Liver (tissue), 9 donors: ENCODE data around the gene CDHR4. TPM values are rescaled to one million over a fixed set of nuclear protein-coding genes. Genes with fewer than 3 reads are reported as not detected.

Experiments used
- DNase-seq: peaks from one replicate; pipeline ENCODE4 v3.0.0-alpha.2; 2017; ENCODE audit warnings: low spot score
- H3K27ac ChIP-seq, 2 donors: one replicate each; pipeline ENCODE4 v1.7.0; 2013; ENCODE audit warnings: inconsistent platforms in 2 of 2, low read length in 2 of 2, control low read depth in 1 of 2, low read depth in 1 of 2, mild to moderate bottlenecking in 1 of 2
- H3K27me3 ChIP-seq, 4 donors: one replicate each; pipeline versions ENCODE4 v1.6.1 to v1.7.0; 2013; ENCODE audit warnings: low read length in 3 of 4, inconsistent platforms in 1 of 4, mild to moderate bottlenecking in 1 of 4, moderate library complexity in 1 of 4; ENCODE audit not compliant: control insufficient read depth in 4 of 4, insufficient read depth in 4 of 4
- H3K36me3 ChIP-seq, 4 donors: one replicate each; pipeline versions ENCODE4 v1.6.1 to v1.7.0; 2013; ENCODE audit warnings: low read length in 3 of 4, mild to moderate bottlenecking in 3 of 4, low read depth in 1 of 4, moderate library complexity in 1 of 4; ENCODE audit not compliant: control insufficient read depth in 4 of 4, insufficient read depth in 3 of 4
- H3K4me1 ChIP-seq, 4 donors: one replicate each; pipeline versions ENCODE4 v1.6.1 to v1.7.0; 2013; ENCODE audit warnings: low read length in 3 of 4, mild to moderate bottlenecking in 3 of 4, moderate library complexity in 1 of 4; ENCODE audit not compliant: control insufficient read depth in 4 of 4, insufficient read depth in 4 of 4
- H3K4me3 ChIP-seq, 3 donors: one replicate each; pipeline versions ENCODE4 v1.6.1 to v1.7.0; 2013; ENCODE audit warnings: low read length in 3 of 3, control low read depth in 1 of 3, low read depth in 1 of 3, mild to moderate bottlenecking in 1 of 3
- H3K9ac ChIP-seq, 2 donors: one replicate each; pipeline ENCODE4 v1.7.0; 2013; ENCODE audit warnings: low read length in 2 of 2, mild to moderate bottlenecking in 2 of 2, moderate library complexity in 2 of 2, control low read depth in 1 of 2, low read depth in 1 of 2
- H3K9me3 ChIP-seq, 4 donors: one replicate each; pipeline versions ENCODE4 v1.6.1 to v1.7.0; 2013; ENCODE audit warnings: low read length in 3 of 4; ENCODE audit not compliant: control insufficient read depth in 4 of 4
- ATF3 ChIP-seq: IDR thresholded peaks from 2 replicates; pipeline ENCODE4 v1.6.1; 2016; ENCODE audit warnings: antibody characterized with exemption
- CTCF ChIP-seq: fragments of 150-350 bp; IDR thresholded peaks from 2 replicates; pipeline ENCODE4 v1.5.1; 2017; ENCODE audit warnings: improper control_type of control experiment, low read depth, low read length; ENCODE audit not compliant: missing input control
- EGR1 ChIP-seq, 2 donors: IDR thresholded peaks; 2 replicates each; pipeline ENCODE4 v1.6.1; 2016 to 2018; ENCODE audit warnings: antibody characterized with exemption in 2 of 2, low read depth in 2 of 2
- FOXA1 ChIP-seq: IDR thresholded peaks from 2 replicates; pipeline ENCODE4 v1.6.1; 2016; ENCODE audit warnings: antibody characterized with exemption
- FOXA2 ChIP-seq: IDR thresholded peaks from 2 replicates; pipeline ENCODE4 v1.6.1; 2016; ENCODE audit warnings: antibody characterized with exemption
- GABPA ChIP-seq, 2 donors: IDR thresholded peaks in 1 of 2; conservative IDR thresholded peaks in 1 of 2; 2 replicates each; pipeline ENCODE4 v1.6.1; 2016; ENCODE audit warnings: antibody characterized with exemption in 2 of 2, mild to moderate bottlenecking in 1 of 2, moderate library complexity in 1 of 2
- HNF4A ChIP-seq, 2 donors: conservative IDR thresholded peaks; 2 replicates each; pipeline ENCODE4 v1.6.1; 2016; ENCODE audit warnings: antibody characterized with exemption in 2 of 2, mild to moderate bottlenecking in 2 of 2
- HNF4G ChIP-seq: IDR thresholded peaks from 2 replicates; pipeline ENCODE4 v1.6.1; 2016; ENCODE audit warnings: antibody characterized with exemption
- JUND ChIP-seq, 2 donors: IDR thresholded peaks; 2 replicates each; pipeline ENCODE4 v1.6.1; 2016; ENCODE audit warnings: antibody characterized with exemption in 2 of 2
- MAX ChIP-seq: IDR thresholded peaks from 2 replicates; pipeline ENCODE4 v1.6.1; 2016; ENCODE audit warnings: antibody characterized with exemption
- NR2F2 ChIP-seq: IDR thresholded peaks from 2 replicates; pipeline ENCODE4 v1.6.1; 2016; ENCODE audit warnings: antibody characterized with exemption
- RAD21 ChIP-seq, 2 donors: IDR thresholded peaks; 2 replicates each; pipeline ENCODE4 v1.6.1; 2016; ENCODE audit warnings: antibody characterized with exemption in 2 of 2, mild to moderate bottlenecking in 2 of 2
- REST ChIP-seq: IDR thresholded peaks from 2 replicates; pipeline ENCODE4 v1.6.1; 2016; ENCODE audit warnings: antibody characterized with exemption, mild to moderate bottlenecking
- RXRA ChIP-seq, 2 donors: IDR thresholded peaks; 2 replicates each; pipeline ENCODE4 v1.6.1; 2017 to 2018; ENCODE audit warnings: antibody characterized with exemption in 2 of 2, mild to moderate bottlenecking in 1 of 2
- SP1 ChIP-seq: IDR thresholded peaks from 2 replicates; pipeline ENCODE4 v1.6.1; 2018; ENCODE audit warnings: antibody characterized with exemption, mild to moderate bottlenecking
- TAF1 ChIP-seq: conservative IDR thresholded peaks from 2 replicates; pipeline ENCODE4 v1.6.1; 2016; ENCODE audit warnings: antibody characterized with exemption, mild to moderate bottlenecking
- YY1 ChIP-seq: IDR thresholded peaks from 2 replicates; pipeline ENCODE4 v1.6.1; 2016; ENCODE audit warnings: antibody characterized with exemption, mild to moderate bottlenecking
- ZBTB33 ChIP-seq: IDR thresholded peaks from 2 replicates; pipeline ENCODE4 v1.6.1; 2016; ENCODE audit warnings: antibody characterized with exemption
- WGBS: extraction: QIAGEN DNeasy Blood & Tissue Kit; methylation state at CpG from one replicate; pipeline ENCODE4 v1.1.7; 2013; 5-methylcytosine and 5-hydroxymethylcytosine counted together
- polyA plus RNA-seq, 2 donors: library from polyadenylated mRNA; stranded (reverse) in 1 of 2; unstranded in 1 of 2; fragments of 200-250 nt in 1 of 2; fragments of >200 nt in 1 of 2; fragmentation: Nextera tagmentation in 1 of 2; extraction: Ambion mirVana in 1 of 2; gene quantifications; one replicate each; pipeline versions ENCODE4 v1.2.1 to v1.2.3, GENCODE V29; 2013 to 2015
- total RNA-seq, 2 donors: library from RNA; depleted of rRNA; stranded (reverse); fragments of >200 nt; gene quantifications; one replicate each; pipeline ENCODE4 v1.2.3, GENCODE V29; 2014
- donor health status: healthy.
- donor health status: healthy.
- donor health status: healthy.
- donor health status: healthy.
- donor health status: healthy.

CDHR4 gene
- total and polyA plus RNA-seq, 4 donors: not detected

- Histone ChIP-seq H3K9ac (no peak overlapping the region), H3K27me3 (no peaks in the 10 kb centered on the region), H3K4me3 (no peak overlapping the region), H3K4me1 (no peaks in the 10 kb centered on the region), H3K9me3 (no peaks in the 10 kb centered on the region), H3K36me3 (no peaks in the 10 kb centered on the region), H3K27ac (no peak overlapping the region)
- 79% methylated on average over 3 of the region's 3 CpGs for WGBS
- TF ChIP-seq RXRA (IDR thresholded peaks at IDR 0.05) (no peak), REST (no peak), MAX (no peak), JUND (IDR thresholded peaks at IDR 0.05) (no peak), RAD21 (IDR thresholded peaks at IDR 0.05) (no peak), EGR1 (IDR thresholded peaks at IDR 0.05; ENCODE audit: low read depth in 2 of 2) (no peak), FOXA1 (no peak), NR2F2 (no peak), SP1 (no peak), ATF3 (no peak), CTCF (no peak), HNF4A (conservative IDR thresholded peaks at IDR 0.05) (no peak), FOXA2 (no peak), ZBTB33 (no peak), GABPA (IDR thresholded peaks at IDR 0.05 in 1 of 2, conservative IDR thresholded peaks at IDR 0.05 in 1 of 2) (no peak), YY1 (no peak), HNF4G (no peak), TAF1 (no peak)
- DNase-seq: no peak
Observed at GRCh38 chr3:49831341-49831740, 31.7 kb upstream of the CDHR4 start.
